CD4-positive, CD25-positive, alpha-beta regulatory T cell (primary cell): ENCODE measurements around the gene SEMA5B. TPM values are rescaled to one million over a fixed set of nuclear protein-coding genes. Genes with fewer than 3 reads are reported as not detected.

Source experiments
- ATAC-seq, 2 donors: fragments of 150-1000 bp; cut with Tn5 transposase; one replicate each; pipeline ENCODE4 v1.10.0; 2021; ENCODE audit warnings: low read depth in 2 of 2, moderate number of reproducible peaks in 2 of 2, moderate library complexity in 1 of 2
- DNase-seq, 3 donors: peaks; one replicate each; pipeline versions ENCODE4 v3.0.0 to v3.0.0-alpha.2; 2012 to 2022; ENCODE audit warnings: mixed read lengths in 1 of 3
- H3K27ac ChIP-seq: one replicate; pipeline ENCODE4 v1.7.0; 2013; ENCODE audit warnings: mild to moderate bottlenecking, low read length; ENCODE audit not compliant: insufficient read depth, poor library complexity, severe bottlenecking
- H3K27me3 ChIP-seq: one replicate; pipeline ENCODE4 v1.7.0; 2013; ENCODE audit warnings: low read length; ENCODE audit not compliant: control insufficient read depth, insufficient read depth
- H3K36me3 ChIP-seq: one replicate; pipeline ENCODE4 v1.7.0; 2013; ENCODE audit warnings: mild to moderate bottlenecking, low read length, moderate library complexity; ENCODE audit not compliant: control insufficient read depth, insufficient read depth
- H3K4me1 ChIP-seq: 2 replicates; pipeline ENCODE4 v1.7.0; 2013; ENCODE audit warnings: mild to moderate bottlenecking, low read length; ENCODE audit not compliant: insufficient read depth, control insufficient read depth, poor library complexity, severe bottlenecking
- H3K4me3 ChIP-seq: one replicate; pipeline ENCODE4 v1.7.0; 2013; ENCODE audit warnings: low read depth, mild to moderate bottlenecking, low read length, moderate library complexity
- H3K9me3 ChIP-seq, 2 experiments: 1 replicate in 1 of 2; 2 replicates in 1 of 2; pipeline ENCODE4 v1.7.0; 2013; ENCODE audit warnings: low read length in 2 of 2, mild to moderate bottlenecking in 1 of 2, moderate library complexity in 1 of 2; ENCODE audit not compliant: control insufficient read depth in 2 of 2
- H3K27ac Mint-ChIP-seq, 3 donors: one replicate each; pipeline ENCODE4 v1.8.0; 2020 to 2022; ENCODE audit warnings: mild to moderate bottlenecking in 3 of 3, mixed read lengths in 3 of 3, moderate library complexity in 2 of 3
- H3K27me3 Mint-ChIP-seq: one replicate; pipeline ENCODE4 v1.8.0; 2022; ENCODE audit warnings: mild to moderate bottlenecking, mixed read lengths
- H3K36me3 Mint-ChIP-seq: one replicate; pipeline ENCODE4 v1.8.0; 2020; ENCODE audit warnings: mixed read lengths
- H3K4me1 Mint-ChIP-seq, 4 donors: one replicate each; pipeline ENCODE4 v1.8.0; 2020 to 2022; ENCODE audit warnings: mixed read lengths in 4 of 4, mild to moderate bottlenecking in 1 of 4
- H3K4me3 Mint-ChIP-seq, 4 donors: one replicate each; pipeline ENCODE4 v1.8.0; 2020 to 2022; ENCODE audit warnings: mild to moderate bottlenecking in 4 of 4, mixed read lengths in 4 of 4, moderate library complexity in 3 of 4
- H3K9me3 Mint-ChIP-seq, 7 donors: one replicate each; pipeline ENCODE4 v1.8.0; 2020 to 2022; ENCODE audit warnings: mixed read lengths in 7 of 7, mild to moderate bottlenecking in 3 of 7, moderate library complexity in 2 of 7
- polyA plus RNA-seq, 4 donors: library from polyadenylated mRNA; unstranded; fragments of 300-500 nt; fragmentation: Illumina TruSeq; gene quantifications; one replicate each; pipeline ENCODE4 v1.2.3, GENCODE V29; 2021
- total RNA-seq: library from RNA; stranded (reverse); gene quantifications from one replicate; pipeline ENCODE4 v1.2.3, GENCODE V29; 2022

SEMA5B gene
- total and polyA plus RNA-seq, 5 donors from 2014 or later = 0.50 TPM; not detected in 4

DNA sequence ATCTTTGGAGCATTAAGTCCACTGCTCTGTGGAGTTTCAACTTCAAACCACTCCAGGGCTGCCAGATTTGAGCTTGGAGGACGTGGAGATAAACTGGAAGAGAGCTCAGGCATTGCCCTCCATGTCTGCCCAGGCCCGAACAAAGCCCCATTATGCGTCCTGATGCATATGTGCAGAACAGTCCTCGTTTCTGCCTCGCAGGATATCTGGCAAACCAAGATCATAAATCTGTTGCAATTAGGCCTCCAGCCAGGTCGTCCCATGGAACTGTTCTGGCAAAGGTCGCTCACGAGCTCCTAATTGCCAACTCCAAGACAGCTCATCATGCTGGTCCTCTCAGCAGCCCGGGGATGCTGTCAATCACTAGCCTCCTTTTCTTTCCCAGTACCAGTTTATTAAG is 91.2 kb downstream of the SEMA5B start:
- ATAC-seq = no peak
- no peaks in the 10 kb centered on the region for H3K9me3 ChIP-seq
- H3K27me3 ChIP-seq = peaks cover 2% of the 10 kb centered on the region
- no peak for DNase-seq
- Mint-ChIP-seq H3K27ac (no peak overlapping the region), H3K9me3 (peaks cover 0 to 4% (median 0%) of the 10 kb centered on the region in 7 donors), H3K27me3 (peaks cover 25% of the 10 kb centered on the region), H3K4me3 (no peak overlapping the region), H3K4me1 (no peaks in the 10 kb centered on the region), H3K36me3 (no peaks in the 10 kb centered on the region)
- H3K36me3 ChIP-seq = no peaks in the 10 kb centered on the region
- no peak overlapping the region for H3K27ac ChIP-seq
- no peak overlapping the region for H3K4me3 ChIP-seq
- no peaks in the 10 kb centered on the region for H3K4me1 ChIP-seq

DNA sequence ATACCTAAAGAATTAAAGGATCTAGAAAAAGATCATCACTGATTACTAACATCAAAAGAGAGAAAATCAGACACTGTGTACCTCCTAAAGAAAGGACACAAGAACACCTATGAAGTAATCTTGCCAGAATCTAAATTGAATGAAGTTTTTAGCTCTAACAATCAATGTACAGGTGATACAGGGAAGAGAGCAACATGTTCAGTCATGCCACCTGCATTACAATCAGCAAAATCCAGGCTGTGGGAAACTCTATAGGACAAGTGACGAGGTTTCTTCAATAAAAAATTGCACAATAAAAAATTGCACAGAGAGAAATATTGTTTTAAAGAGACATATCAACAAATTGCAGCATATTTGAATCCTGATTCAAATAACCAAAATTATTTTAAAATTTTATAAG is 93.3 kb downstream of the SEMA5B start:
- Histone ChIP-seq H3K27ac (no peak overlapping the region), H3K36me3 (no peaks in the 10 kb centered on the region), H3K27me3 (peaks cover 2% of the 10 kb centered on the region), H3K4me3 (no peak overlapping the region), H3K9me3 (no peaks in the 10 kb centered on the region), H3K4me1 (no peaks in the 10 kb centered on the region)
- peaks cover 0 to 4% (median 0%) of the 10 kb centered on the region in 7 donors for H3K9me3 Mint-ChIP-seq
- no peak overlapping the region for H3K27ac Mint-ChIP-seq
- H3K4me1 Mint-ChIP-seq = no peaks in the 10 kb centered on the region
- H3K36me3 Mint-ChIP-seq = no peaks in the 10 kb centered on the region
- no peak for ATAC-seq
- peaks cover 21% of the 10 kb centered on the region for H3K27me3 Mint-ChIP-seq
- H3K4me3 Mint-ChIP-seq = no peak overlapping the region
- DNase-seq = no peak

DNA sequence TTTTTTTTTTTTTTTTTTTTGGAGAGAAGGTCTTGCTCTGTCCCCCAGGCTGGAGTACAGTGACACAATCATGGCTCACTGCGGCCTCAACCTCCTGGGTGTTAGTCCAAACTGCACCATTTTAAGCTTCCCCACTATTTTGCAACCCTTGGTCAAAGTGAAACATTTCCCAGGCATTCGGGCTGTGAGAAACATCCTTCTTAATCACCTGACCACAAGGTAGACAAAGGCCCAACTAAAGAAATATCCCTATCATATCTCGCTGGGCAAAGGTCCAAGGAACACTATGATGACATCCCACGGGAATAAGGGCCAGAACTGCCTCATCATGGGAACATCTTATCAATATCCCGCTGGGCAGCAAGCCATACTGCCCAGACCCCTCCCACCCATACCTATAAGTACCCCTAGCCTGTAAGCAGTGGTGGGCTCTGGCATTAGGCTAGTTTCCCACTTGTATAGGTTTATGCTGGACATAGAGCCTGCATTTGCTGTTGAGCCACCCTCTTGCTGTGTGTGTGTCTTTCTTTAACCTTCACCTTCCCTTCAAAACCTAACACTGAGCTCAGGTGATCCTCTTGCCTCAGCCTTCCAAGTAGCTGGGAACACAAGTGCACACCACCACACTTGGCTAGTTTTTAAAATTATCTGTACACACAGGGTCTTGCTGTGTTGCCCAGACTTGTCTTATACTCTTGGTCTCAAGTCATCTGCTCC is 95.2 kb downstream of the SEMA5B start:
- Histone ChIP-seq H3K36me3 (no peaks in the 10 kb centered on the region), H3K27me3 (peaks cover 2% of the 10 kb centered on the region), H3K9me3 (no peaks in the 10 kb centered on the region), H3K27ac (no peak overlapping the region), H3K4me3 (no peak overlapping the region), H3K4me1 (no peaks in the 10 kb centered on the region)
- Mint-ChIP-seq H3K9me3 (peaks cover 0 to 4% (median 0%) of the 10 kb centered on the region in 7 donors), H3K4me3 (no peak overlapping the region), H3K27ac (no peak overlapping the region), H3K4me1 (no peaks in the 10 kb centered on the region), H3K27me3 (peaks cover 20% of the 10 kb centered on the region), H3K36me3 (no peaks in the 10 kb centered on the region)
- no peak for DNase-seq
- no peak for ATAC-seq

DNA sequence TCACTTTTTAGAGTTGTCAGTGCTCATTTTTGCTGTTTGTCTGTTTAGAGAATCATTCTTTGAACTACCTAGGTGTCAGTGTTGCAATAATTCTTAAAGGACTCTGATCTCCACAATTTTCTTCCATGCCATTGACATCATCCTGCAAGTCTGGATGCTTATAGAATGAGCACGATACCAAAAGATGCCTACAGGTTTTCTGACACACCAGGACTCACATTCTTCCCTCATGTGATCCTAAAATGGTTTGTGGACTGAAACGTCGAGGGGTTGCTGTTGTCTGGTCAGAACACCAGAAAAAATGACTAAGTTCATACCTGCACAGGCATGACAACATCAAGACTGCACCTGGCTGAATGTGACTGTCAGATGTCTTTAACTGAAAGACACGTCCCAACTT is 95.9 kb downstream of the SEMA5B start:
- no peak overlapping the region for H3K27ac ChIP-seq
- H3K9me3 Mint-ChIP-seq = peaks cover 0 to 4% (median 0%) of the 10 kb centered on the region in 7 donors
- H3K36me3 ChIP-seq = no peaks in the 10 kb centered on the region
- ATAC-seq (no peak), DNase-seq (no peak)
- no peaks in the 10 kb centered on the region for H3K4me1 Mint-ChIP-seq
- no peak overlapping the region for H3K4me3 Mint-ChIP-seq
- H3K27me3 Mint-ChIP-seq = peaks cover 20% of the 10 kb centered on the region
- H3K4me1 ChIP-seq = no peaks in the 10 kb centered on the region
- no peak overlapping the region for H3K4me3 ChIP-seq
- H3K36me3 Mint-ChIP-seq = no peaks in the 10 kb centered on the region
- H3K27me3 ChIP-seq = peaks cover 2% of the 10 kb centered on the region
- H3K27ac Mint-ChIP-seq = no peak overlapping the region
- H3K9me3 ChIP-seq = no peaks in the 10 kb centered on the region

DNA sequence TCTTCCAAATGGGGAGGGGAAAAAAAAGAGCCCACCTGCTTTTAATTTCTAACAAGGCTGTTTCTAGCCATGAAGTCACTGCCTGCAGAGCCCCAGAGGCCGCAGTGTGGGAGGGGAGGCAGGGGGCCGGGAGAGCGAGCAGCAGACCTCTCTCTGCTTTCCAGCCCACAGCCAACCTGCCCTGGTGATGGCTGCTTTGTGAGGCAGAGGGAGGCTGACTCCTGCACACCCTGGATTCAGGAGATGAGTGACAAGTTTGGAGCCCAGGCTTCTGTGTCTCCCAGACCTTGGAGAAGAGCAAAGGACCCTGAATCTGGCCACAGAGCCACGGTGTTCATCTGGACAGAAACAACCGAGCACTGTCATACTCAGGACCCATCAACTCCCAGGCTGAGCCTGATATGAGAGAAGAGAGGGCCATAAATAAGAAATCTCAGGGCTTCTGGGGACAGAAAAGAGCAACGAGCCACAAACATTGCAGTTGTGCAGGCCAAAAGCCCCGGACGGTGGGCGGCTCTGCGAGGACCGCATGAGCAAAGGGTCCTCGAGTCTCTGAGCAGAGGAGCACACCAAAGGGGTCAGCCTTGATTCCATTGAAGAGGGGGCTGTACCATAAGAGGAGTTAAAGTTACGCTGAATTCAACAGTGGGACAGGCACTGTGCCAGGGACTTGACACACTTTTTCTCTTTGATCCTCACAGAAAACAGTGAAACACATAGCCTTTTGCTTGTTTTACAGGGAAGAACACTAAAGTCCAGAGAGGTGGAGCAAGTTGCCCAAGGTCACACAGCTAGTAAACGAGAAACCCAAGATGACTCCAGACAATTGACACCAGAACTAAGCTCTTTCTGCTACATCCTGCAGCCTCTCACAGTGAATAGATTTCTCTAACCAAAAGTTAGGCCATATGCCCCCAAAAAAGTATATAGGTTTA is 97.2 kb downstream of the SEMA5B start:
- ATAC-seq = no peak
- H3K27me3 Mint-ChIP-seq = peaks cover 23% of the 10 kb centered on the region
- no peak overlapping the region for H3K4me3 ChIP-seq
- no peaks in the 10 kb centered on the region for H3K4me1 Mint-ChIP-seq
- no peak for DNase-seq
- peaks cover 2% of the 10 kb centered on the region for H3K27me3 ChIP-seq
- H3K9me3 ChIP-seq = no peaks in the 10 kb centered on the region
- H3K36me3 ChIP-seq = no peaks in the 10 kb centered on the region
- no peaks in the 10 kb centered on the region for H3K36me3 Mint-ChIP-seq
- H3K27ac ChIP-seq = no peak overlapping the region
- no peak overlapping the region for H3K4me3 Mint-ChIP-seq
- H3K4me1 ChIP-seq = no peaks in the 10 kb centered on the region
- no peak overlapping the region for H3K27ac Mint-ChIP-seq
- H3K9me3 Mint-ChIP-seq = peaks cover 0 to 7% (median 0%) of the 10 kb centered on the region in 7 donors

DNA sequence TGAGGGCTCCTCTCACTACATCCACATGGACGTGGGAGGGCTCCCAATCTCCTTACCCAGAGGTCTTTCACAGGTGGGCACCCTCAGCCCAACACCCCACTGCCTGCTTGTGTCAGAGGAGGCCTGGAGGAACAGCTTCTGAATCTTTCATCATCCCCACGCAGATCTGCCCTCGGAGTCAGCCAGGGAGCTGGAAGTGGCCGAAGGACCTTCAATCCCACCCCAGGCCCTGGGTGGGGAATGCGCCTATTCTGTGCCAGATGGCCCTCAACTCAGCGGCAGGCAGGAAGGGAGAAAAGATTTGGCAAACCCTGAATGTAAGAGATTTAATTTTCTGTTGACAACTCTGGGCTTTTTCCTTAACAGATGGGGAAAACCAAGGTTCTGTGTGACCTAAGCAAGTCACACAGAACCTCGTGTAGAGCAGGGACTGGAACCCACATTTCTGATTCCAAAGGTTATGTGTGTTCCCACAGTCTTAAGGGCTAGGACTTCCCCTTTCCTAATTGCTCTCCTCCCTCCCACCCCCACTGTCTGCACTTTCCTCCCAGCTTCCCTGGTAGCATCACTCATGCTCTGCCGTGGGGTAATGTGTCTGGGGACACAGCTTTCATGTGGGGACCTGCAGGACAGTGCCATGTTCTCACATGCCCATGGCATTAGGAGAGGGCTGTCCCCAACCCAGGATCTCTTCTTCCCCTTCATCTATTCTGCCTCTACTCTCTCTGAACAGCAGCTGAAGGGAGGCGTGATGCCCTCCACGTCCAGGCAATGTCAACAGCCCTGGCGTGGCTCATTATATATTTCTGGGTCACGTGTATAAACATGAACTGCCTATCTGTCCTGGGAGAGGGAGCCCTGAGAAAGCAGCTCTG is 98.1 kb downstream of the SEMA5B start:
- ATAC-seq = no peak
- Mint-ChIP-seq H3K4me3 (no peak overlapping the region), H3K9me3 (peaks cover 0 to 2% (median 0%) of the 10 kb centered on the region in 7 donors), H3K27me3 (peaks cover 18% of the 10 kb centered on the region), H3K4me1 (no peaks in the 10 kb centered on the region), H3K36me3 (no peaks in the 10 kb centered on the region), H3K27ac (no peak overlapping the region)
- H3K36me3 ChIP-seq = no peaks in the 10 kb centered on the region
- no peak overlapping the region for H3K4me3 ChIP-seq
- no peaks in the 10 kb centered on the region for H3K9me3 ChIP-seq
- peaks cover 2% of the 10 kb centered on the region for H3K27me3 ChIP-seq
- no peak overlapping the region for H3K27ac ChIP-seq
- H3K4me1 ChIP-seq = no peaks in the 10 kb centered on the region
- DNase-seq = no peak

DNA sequence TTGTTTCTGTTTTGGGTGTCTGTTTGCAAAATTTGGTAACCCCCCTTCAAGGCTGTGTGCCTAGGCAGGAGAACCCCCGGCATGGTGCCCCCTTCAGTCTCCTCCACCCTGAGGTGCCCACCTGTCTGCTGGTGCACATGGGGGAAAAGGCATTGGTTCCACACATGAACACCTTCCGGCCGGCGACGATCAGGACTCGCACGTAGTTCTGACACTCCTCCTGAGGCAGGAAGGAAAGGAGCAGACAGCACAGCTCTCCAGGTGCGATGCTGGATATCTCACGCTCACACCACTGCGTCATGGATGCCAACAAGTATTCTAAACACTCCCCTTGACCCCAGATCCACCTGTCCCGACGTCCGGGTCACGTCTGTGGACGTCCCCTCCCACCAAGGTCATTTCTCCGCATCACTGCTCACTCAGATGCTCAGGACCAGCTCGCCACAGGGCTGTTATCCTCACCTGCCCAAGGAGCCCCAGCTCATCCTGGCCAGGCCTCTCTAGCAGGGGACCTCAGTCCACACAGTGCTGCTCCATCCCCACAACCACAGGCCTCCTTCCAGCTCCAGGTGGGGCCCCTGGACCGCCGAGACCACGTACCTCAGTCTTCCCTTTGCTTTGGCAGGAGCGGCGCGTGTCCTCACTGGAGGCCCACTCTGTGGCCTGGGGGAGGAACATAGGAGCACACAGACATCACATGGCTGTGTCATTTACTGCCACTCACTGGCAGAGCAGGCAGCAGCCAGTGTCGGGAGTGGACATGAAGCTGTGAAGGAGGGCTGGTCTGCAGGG is 99.0 kb downstream of the SEMA5B start:
- peak overlapping the region in 1 of 3 donors; percentile 29 for H3K27ac Mint-ChIP-seq
- no peak overlapping the region for H3K4me3 Mint-ChIP-seq
- peaks cover 18% of the 10 kb centered on the region for H3K27me3 Mint-ChIP-seq
- ATAC-seq = no peak
- no peaks in the 10 kb centered on the region for H3K27me3 ChIP-seq
- H3K9me3 ChIP-seq = no peaks in the 10 kb centered on the region
- H3K27ac ChIP-seq = no peak overlapping the region
- no peak overlapping the region for H3K4me3 ChIP-seq
- no peaks in the 10 kb centered on the region for H3K4me1 ChIP-seq
- H3K9me3 Mint-ChIP-seq = peaks cover 0 to 2% (median 0%) of the 10 kb centered on the region in 7 donors
- H3K36me3 Mint-ChIP-seq = no peaks in the 10 kb centered on the region
- no peaks in the 10 kb centered on the region for H3K4me1 Mint-ChIP-seq
- no peak for DNase-seq
- H3K36me3 ChIP-seq = no peaks in the 10 kb centered on the region
